Fibroblast of upper back skin (primary cell): Measurements from ENCODE around the gene MEF2A.
"Not testable (repeated sequence)": the region's sequence is repeated elsewhere in the genome, so short reads cannot be mapped to it uniquely, and the experiment has no call there.

Source experiments
- DNase-seq: peaks from one replicate; pipeline ENCODE4 v3.0.0-alpha.2; 2013

MEF2A gene

DNA sequence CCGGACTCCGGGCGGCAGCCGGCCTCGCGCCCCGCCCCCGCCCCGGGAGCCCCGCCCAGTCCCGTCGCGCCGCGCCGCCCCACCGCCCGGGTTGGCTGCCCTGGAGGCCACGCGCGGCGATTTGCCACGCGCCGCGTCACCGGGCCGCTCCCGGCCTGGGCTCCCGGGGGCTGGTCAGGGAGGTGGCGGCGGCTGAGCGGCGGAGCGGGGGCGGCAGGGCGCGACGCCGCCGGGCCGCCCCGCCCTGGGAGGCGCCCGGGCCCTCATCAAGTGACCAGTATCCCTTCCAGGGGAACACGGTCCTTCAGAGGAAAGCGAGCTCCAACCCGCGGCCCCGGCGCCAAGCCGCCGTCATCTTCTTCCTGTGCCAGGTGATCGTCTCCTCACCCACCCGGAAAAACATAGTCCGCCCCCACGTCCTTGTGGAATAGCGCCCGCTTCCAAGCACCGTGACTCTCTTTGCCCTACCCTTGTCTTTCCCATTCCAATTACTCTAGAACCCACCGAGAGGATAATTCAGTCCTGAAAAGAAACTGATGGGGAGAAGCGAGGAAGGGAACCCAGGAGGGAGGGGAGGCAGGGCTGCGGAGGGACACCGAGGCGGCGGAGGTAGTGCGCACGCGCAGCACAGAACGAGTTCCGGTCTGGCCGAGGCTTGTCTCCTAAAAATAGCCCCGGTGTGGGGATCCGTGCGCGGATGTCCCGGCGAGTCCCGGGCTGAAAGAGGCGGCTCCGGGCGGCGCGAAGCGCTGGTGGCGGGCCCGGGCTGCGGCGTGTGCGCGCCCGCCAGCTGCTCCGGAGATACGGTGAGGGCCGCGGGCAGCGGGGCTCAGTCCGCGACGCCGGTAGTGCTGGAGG, at the start of gene MEF2A:
TSS of gene MEF2A (plus strand) at position 686 of the 858 bp plus-strand sequence. CDS start 67,136 bp downstream, outside the sequence.
- peak; percentile 94 for DNase-seq

DNA sequence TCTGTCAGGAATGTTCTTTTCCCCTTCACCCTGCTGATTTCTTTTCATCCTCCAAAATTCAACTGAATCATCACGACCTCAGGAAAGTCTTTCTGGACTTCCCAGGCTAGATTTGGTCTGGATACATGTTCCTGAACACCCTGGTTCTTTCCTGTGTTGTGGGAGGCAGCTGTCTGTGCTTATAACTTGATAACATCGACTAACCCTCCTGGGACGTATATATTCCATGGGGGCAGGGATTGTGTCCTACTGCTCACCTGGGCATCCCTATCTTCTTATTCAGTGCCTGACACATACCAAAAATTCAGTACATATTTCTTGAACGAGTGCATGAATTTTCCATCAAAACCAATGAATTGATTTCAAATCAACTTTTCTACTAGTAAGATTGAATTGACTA, 47.6 kb upstream of the MEF2A start:
- DNase-seq, result no peak

DNA sequence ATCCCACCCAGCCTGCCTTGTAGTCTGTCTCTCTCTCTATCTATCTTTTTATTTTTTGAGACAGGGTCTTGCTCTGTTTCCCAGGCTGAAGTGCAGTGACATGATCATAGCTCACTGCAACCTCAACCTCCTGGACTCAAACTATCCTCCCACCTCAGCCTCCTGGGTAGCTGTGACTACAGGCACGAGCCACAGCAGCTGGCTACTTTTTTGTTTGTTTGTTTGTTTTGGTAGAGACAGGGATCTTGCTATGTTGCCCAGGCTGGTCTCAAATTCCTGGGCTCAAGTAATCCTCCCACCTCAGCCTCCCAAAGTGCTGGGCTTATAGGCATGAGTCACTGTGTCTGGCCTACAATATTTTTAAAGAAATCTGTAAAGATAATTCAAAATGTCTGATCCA, 46.4 kb upstream of the MEF2A start:
- DNase-seq, result not testable (repeated sequence)

DNA sequence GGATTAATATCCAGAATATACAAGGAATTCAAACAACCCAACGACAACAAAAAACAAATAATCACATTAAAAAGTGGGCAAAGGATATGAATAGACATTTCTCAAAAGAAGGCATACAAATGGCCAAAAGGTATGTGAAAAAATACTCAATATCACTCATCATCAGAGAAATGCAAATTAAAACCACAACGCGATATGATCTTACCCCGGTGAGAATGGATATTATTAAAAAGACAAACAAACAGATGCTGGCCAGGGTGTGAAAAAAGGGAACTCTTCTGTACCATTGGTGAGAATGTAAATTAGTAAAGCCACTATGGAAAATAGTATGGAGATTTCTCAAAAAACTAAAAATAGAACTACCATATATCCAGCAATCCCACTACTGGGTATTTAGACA, 43.5 kb upstream of the MEF2A start:
- DNase-seq, result no peak

DNA sequence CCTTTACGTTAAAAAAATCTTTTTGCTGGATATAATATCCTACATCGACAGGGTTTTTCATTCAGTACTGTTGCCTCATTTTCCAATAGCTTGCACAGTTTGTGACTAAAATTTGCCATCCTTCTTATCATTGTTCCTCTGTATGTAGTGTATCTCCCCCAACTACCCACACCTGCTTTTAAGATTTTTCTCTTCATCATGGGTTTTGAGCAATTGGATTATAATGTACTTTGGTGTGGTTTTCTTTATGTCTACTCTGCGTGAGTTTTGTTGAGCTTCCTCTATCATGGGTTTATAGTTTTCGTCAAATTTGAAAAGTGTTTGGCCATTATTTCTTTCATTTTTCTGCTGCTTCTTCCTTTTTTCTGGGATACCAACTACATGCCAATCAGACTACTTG, 39.6 kb upstream of the MEF2A start:
- no peak for DNase-seq

DNA sequence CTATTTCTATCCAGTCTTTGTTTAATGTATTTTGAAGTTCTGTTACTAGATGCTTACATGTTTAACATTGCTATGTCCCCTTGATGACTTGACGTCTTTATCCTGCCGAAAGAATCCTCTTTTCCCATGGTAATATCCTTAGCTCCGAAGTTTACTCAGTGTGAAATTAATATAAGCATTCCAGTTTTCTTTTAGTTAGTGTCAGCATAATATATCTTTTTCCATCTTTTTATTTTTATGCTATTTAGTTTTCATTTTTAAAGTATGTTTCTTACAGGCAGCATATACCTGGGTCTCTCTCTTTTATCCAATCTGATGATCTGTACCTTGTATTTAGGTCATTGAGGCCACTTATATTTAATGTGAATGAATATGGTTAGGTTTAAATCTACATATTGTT, 39.1 kb upstream of the MEF2A start:
- DNase-seq, result no peak

DNA sequence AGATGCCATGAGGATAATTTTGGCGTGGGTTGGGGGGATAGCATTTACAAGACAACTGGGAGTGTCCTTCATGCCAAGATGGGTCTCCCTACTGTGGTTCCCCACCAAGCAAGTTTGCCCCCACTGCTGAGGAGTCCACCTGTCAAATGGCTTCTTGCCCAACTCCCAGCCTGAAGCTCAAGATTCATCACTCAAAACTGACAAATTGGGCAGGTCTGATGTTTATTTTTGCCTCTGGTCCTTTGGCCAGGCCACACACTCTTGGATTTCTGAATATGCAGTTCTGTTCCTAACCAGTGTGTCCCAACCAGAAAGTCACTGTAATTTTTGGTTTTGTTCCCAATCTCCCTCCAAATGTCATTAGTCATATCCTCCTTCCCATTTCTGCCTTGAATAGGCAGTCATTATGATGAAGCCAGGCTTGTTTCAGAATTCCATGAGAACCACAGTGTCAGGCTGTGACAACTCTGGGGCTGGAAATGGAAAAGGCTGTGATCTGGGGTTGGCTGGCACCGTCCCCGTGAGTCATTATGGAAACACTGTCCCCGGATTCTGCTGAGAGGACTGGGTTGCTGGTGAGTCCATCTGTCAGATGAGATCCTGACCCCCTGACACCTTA, 29.3 kb upstream of the MEF2A start:
- peak; percentile 64 for DNase-seq

DNA sequence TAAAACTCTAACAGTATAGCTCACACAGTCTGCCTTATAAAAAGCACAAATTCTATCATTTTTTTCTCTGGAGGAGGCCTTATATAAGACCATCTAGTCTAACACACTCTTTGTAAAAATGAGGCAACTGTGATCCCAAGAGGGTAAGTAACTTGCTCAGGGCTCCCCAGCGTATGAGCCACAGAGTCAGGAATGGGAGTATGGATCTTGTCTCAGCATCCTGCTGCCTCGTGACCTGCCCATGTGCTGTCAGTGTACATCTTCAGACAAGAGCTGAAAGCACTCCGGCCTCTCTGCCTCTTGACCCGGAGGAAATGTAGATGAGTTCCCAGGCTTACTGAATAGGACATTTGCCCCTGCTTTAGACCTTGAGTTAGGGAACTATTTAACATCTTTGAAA, 28.4 kb upstream of the MEF2A start:
- DNase-seq, result peak; percentile 5

DNA sequence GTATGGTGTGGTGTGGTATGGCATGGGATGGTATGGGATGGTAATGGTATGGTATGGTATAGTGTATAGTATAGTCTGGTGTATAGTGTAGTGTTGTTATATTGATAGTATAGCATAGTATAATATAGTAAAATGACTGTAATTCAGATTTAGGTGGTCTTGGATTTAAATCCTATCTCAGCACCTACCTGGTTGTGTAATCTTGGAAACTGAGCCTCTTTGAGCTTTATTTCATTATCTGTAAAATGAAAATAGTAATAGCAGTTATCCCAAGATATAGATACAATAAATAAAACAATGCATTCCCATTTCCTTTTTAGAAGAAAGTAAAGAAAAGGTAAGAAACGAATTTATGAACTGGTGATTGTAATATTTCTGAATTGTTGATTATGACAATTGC, 27.5 kb upstream of the MEF2A start:
- no peak for DNase-seq

DNA sequence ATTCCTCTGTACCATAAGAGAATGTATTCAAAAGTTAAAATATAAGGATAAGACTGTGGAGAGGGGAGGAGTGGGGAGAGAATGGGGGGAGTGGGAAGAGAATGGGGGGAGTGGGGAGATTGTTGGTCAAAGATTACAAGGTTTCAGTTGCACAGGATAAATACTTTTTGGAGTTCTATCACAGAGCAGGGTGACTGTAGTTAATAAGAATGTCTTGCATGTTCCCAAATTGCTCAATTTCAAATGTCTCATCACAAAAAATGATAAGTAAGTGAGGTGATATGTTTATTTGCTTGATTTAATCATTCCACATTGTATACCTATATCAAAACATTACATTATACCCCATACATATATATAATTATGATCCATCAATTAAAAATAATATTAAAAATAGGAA, 23.0 kb upstream of the MEF2A start:
- no peak for DNase-seq

DNA sequence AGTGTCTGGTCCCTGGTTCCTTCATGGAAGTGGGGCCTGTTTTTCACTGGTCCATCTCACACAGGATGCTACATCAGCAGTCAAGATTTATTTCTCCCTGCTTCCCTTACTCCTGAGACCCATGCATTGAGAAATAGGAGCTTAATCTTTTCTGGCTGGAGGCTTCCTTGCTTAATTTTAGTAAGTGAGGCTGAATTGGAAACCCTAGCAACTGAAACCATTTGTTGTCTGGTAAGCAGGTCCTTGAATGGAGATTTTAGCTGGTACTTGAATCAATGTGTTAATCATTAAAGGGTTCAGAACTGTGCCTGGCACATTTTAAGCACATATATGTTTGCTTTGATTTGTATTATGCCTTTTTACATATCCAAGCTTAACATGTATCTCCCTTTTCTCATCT, 20.2 kb upstream of the MEF2A start:
- DNase-seq, result no peak

DNA sequence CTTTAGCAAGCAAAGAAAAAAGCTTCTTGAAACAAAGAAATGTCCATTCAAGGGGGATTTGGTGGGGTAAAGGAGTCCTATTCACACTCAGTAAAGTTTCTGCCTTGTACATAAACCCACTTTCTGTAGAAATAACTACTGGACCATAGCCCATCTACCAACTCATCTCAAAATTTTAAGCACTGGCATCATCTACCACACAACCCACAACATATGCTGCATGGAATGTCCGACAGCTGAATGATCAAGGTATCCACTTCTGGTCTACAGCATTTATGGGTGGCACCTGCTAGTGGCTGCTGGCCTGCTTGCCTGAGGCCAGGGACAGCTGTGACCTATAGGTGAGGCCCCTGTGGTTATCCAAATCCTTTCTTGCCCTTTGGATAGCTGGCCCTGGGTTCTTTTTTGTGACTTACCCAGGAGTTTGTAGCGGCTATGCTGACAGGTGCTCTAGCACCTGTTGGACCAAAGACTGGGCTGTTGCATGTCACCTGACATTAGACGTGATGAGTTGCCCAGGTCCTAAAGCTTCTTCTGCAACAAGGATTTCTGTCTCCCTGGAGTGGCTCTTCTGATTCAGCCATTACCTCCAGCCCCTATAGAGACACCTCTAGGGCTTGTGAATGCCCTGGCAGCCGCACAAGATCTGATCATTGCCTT, 19.2 kb upstream of the MEF2A start:
- DNase-seq, result no peak

DNA sequence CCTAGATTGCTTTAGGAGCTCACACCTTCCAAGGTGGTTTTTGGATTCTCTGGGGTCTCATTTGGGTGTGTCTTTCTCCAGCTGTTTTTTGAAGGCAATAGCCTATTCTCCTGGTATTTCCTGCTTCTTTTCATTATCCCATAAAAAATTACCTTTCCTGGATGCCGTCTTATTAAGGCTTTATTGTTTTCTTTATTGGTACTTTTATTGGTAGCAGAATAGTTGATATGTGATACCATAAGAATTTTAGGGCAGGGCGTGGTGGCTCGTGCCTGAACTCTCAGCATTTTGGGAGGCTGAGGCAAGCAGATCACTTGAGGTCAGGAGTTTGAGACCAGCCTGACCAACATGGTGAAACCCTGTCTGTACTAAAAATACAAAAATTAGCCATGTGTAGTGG, 18.3 kb upstream of the MEF2A start:
- DNase-seq, result no peak

DNA sequence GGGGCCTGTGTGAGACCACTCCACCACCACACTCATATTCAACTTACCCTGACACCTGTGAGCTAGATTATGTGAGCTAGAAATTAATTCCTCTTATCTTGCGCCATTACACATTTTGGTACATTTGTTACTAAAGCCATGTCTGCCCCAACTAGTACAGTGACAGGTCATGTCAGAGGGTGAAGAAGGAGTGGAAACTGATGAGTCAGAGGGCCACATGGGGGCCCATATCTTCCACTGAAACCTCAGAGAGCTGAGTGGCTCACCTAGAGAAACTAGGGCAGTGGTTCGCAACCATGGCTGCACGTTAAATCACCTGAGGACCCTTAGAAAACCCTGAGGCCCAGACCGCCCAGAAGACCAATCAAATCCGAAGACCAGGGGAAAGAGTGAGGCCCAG, 15.7 kb upstream of the MEF2A start:
- DNase-seq, result no peak

DNA sequence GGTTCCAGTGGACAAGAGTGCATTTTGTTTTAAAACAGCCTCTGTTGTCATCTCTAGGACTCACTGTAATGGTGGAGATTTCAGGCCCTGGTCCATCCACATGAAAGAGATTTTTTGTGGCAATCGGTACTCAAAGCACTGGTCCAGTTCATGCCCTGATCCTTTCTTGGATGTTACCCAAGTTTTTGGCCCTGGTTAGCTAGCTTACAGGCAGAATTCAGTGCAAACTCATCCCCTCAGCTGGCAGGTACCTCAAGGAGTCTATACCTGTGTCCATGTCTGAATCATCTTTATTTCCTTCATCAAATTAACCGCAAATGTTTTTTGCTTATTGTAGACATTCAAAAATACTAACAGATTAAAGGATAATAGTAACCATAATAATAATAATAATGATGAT, 13.7 kb upstream of the MEF2A start:
- no peak for DNase-seq

DNA sequence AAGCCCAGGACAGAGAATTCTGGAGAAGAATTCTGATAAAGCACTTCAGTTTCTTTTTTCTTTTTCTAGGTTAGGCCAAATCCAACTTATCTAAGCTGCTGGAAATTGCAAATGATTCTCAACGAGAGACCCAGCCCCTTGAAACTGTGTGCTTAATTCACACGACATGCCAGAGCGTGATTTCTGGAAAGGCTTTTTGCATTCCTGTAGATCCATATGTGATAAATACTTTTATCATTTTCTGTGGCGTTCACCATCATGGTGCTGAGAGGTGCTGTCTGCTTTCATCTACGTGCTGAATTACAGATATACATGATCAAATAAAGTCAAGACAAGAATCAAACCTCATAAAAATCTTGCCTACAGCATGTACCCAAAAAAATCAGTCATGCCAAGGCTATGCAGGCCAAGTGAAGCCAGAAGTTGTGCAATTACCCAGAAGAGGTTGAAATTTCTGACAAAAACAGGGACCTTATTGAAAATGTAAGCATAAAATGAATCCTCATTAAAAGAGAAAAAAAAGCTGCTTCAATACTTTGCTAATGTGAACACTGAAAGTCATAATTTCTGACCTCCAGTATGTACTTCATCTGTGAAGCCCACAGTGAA, 10.8 kb upstream of the MEF2A start:
- DNase-seq, result no peak

DNA sequence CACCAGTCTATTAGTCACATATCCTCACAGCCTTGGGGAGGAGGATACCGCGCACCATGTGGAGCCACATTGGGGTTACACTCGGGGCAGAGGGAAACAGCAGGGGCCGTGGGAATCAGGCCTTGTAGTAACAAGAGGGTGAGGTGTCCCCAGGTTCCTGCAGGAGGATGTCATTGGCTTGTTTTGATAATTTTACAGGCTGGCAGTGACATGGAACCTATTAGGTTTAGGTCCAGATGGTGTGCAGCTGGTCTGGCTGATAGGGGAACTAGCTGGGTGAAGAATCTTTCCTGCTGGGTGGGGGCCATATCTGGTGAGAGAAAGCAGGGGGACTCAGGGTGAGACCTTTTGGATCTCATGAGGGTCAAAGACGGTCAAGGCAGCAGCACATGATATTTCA, 9.8 kb upstream of the MEF2A start:
- no peak for DNase-seq

DNA sequence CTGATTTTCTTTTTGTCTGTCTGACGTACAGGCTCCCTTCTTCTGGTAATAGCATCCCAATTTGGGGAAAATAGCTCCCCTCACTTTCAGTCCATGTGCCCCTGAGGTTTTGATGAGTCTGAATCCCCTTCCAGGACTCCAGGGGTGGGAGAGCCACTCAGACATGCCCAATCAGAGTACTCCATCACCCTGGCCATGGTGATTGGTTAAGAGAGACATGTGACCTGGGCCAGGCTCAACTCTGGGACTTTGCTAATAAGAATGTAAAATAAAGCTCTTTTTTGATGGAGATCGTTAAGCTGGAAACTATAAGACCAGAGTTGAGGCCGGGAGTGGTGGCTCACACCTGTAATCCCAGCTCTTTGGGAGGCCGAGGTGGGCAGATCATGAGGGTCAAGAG, 9.2 kb upstream of the MEF2A start:
- DNase-seq, result no peak

DNA sequence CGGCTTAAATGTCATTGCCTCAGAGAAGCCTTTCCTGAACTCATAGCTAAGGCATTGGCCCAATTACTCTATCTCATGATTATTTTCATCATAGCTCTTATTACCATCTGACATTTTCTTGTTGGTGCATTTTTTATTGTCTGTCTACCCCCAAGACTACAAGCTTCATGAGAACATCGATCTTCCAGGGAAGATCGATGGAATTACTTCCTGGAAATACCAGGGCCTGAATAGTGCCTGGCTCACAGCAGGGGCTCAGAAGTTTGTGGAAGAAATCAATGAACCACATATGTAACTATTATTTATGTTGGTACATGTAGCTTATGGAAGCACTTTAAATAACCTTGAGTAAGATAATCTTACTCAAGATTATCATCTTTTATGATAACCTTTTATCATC, 7.7 kb upstream of the MEF2A start:
- no peak for DNase-seq

DNA sequence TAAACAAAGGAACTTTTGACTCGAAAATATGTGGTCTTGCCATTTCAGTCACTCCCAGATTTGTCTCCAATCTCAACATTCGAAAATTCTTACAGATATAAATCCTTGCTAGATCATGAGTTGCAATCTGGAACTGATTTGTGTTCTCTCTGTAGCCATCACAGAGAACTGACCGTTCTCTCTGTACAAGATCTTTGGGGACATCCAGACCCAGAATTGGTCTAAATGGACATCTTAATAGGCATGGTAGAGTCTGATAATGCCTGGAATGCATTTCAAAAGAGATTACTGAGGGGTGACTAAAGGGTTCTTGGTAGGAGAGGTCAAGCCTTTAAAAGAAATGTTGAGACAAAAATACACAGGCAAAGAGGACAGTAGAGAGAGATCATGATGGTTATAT, 7.2 kb upstream of the MEF2A start:
- no peak for DNase-seq

DNA sequence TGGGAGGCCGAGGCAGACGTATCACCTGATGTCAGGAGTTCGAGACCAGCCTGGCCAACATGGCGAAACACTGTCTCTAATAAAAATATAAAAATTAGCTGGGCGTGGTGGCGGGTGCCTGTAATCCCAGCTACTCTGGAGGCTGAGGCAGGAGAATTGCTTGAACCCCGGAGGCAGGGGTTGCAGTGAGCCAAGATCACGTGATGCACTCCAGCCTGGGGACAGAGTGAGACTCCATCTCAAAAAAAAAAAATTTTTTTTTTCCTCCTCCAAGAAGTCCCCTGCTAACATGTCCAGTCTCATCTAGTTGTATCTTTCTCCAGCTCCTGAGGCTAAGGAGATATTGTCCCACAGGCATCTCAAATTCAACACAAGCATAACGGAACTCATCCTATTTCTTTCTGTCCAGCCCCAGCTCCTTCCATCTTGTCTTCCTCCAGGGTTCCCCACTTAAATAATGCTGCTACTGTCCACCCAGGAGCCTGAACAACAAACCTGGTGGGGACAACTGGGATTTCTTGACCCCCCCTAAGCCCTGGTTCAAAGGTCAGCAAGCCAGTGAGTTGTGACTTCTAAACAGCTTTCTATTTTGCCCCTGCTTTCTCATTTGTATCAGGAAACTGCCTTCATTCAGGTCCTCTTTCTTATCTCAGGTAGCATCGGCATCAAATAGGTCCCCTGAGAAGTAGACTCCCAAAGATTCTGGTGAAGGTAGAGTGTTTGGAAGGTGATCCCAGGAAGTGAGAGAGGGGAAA, 4.1 kb upstream of the MEF2A start:
- DNase-seq, result no peak

DNA sequence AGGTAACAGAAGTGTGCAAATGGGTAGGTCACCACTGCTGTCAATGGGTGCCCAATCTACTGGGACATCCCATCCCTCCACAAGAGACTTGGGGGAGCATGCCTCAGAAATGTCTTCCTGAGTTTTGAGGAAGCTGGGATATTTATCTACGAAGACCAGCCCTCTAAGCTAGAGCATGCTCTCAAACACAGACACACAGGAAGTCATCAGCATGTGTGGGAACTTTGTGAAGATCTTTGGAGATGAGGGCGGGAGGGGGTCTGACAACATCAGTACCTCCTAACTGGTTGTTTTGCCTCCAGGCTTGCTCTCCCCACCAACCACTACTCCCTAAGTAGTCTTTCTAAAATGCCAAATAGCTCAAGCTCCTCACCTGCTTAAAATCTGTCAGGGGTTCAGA, 3.5 kb upstream of the MEF2A start:
- no peak for DNase-seq
